ENCODE results near the gene CCDC88C.

The CCDC88C gene

DNA sequence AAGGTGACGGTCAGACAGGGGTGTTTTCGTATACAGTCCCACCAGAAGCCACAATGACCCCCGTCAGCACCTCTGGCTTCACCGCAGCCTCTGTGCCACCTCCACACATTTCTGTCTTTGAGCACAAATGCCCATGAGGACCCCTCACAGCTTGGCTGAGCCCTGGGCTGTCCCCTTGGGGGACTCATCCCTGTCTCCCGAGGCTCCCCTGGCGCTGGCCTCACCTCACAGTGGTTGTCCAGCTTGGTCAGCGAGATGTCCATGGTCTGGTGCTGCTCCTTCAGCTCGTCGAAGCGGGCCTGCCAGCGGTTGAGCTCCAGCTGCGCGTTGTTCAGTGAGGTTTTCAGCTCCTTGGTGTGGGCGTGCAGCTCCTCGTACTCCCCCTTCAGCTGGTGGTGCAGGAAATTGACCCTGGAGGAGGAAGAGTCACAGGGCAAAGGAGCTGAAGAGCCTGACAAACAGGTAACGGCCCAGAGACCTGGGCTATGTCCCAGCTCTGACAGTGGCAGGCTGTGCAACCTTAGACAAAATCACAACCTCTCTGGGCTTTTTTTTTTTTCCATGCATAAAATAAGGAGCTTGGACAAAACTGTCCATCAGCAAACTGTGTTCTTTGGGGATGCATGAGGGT lies 120.4 kb downstream of the CCDC88C start:
- TF ChIP-seq, protein P1, sequence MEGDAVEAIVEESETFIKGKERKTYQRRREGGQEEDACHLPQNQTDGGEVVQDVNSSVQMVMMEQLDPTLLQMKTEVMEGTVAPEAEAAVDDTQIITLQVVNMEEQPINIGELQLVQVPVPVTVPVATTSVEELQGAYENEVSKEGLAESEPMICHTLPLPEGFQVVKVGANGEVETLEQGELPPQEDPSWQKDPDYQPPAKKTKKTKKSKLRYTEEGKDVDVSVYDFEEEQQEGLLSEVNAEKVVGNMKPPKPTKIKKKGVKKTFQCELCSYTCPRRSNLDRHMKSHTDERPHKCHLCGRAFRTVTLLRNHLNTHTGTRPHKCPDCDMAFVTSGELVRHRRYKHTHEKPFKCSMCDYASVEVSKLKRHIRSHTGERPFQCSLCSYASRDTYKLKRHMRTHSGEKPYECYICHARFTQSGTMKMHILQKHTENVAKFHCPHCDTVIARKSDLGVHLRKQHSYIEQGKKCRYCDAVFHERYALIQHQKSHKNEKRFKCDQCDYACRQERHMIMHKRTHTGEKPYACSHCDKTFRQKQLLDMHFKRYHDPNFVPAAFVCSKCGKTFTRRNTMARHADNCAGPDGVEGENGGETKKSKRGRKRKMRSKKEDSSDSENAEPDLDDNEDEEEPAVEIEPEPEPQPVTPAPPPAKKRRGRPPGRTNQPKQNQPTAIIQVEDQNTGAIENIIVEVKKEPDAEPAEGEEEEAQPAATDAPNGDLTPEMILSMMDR (IDR thresholded peaks at IDR 0.05; ENCODE audit: poor library complexity, severe bottlenecking), result no peak
- DNase-seq (ENCODE audit: low spot score) (no peak), ATAC-seq (ENCODE audit: low read depth) (no peak)
- H3K36me3 ChIP-seq (ENCODE audit: low read depth), result peaks cover 74% of the 10 kb centered on the region
- no peaks in the 10 kb centered on the region for H3K4me1 ChIP-seq (ENCODE audit: insufficient read depth, poor library complexity, severe bottlenecking)
- H3K4me3 ChIP-seq (ENCODE audit: severe bottlenecking), result no peak overlapping the region
- H3K9me3 ChIP-seq (ENCODE audit: severe bottlenecking), result no peaks in the 10 kb centered on the region
- no peak overlapping the region for H3K27ac ChIP-seq (ENCODE audit: poor library complexity, severe bottlenecking)
- H3K27me3 ChIP-seq (ENCODE audit: insufficient read depth, poor library complexity, severe bottlenecking), result no peaks in the 10 kb centered on the region

DNA sequence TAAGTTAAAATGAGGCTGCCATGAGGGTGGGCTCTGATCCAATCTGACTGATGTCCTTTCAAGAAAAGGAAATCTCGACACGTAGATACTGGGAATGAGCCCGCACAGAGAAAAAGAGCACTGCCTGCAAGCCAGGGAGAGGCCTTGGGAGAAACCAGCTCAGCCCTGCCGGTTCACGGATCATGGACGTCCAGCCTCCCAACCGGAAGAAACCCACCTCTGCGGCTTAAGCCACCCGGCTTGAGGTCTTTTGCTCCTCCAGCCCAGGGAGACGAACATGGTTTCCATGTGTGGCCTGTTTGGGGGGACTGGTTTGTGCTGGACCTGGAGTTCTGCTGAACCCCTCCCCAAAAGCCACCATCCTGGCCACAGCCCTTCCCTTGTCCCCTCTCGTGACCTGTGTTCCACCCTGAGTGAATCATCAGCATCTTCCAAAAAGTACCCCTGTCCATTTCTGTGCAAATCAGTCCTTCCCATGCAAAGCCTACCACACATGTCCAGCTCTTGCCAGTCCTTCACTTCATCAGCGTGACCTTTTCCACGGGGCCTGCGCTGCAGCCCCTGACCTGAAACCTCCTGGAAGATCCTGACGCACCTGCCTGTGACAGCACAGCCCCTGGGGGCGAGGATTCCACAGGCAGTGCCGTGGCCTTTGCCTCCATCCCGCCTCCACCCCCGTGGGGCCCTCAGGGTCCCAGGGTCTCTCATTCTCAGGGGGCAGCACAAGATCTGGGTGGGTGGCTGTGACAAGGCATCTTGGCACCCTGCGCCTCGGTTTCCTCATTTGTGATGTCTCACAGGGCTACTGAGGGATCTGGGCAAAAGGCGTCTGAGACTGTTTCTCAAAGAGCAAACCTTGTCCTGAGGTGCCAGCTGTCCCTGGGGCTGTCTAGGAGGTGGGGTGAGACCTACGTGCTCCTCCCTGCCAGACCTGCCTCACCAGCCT lies 121.5 kb downstream of the CCDC88C start:
- H3K4me1 ChIP-seq (ENCODE audit: insufficient read depth, poor library complexity, severe bottlenecking), result no peaks in the 10 kb centered on the region
- H3K9me3 ChIP-seq (ENCODE audit: severe bottlenecking), result no peaks in the 10 kb centered on the region
- ATAC-seq (ENCODE audit: low read depth), result no peak
- no peak overlapping the region for H3K4me3 ChIP-seq (ENCODE audit: severe bottlenecking)
- no peak for DNase-seq (ENCODE audit: low spot score)
- TF ChIP-seq, protein P1 (IDR thresholded peaks at IDR 0.05; ENCODE audit: poor library complexity, severe bottlenecking), result no peak
- no peak overlapping the region for H3K27ac ChIP-seq (ENCODE audit: poor library complexity, severe bottlenecking)
- H3K27me3 ChIP-seq (ENCODE audit: insufficient read depth, poor library complexity, severe bottlenecking), result no peaks in the 10 kb centered on the region
- H3K36me3 ChIP-seq (ENCODE audit: low read depth), result peaks cover 70% of the 10 kb centered on the region

DNA sequence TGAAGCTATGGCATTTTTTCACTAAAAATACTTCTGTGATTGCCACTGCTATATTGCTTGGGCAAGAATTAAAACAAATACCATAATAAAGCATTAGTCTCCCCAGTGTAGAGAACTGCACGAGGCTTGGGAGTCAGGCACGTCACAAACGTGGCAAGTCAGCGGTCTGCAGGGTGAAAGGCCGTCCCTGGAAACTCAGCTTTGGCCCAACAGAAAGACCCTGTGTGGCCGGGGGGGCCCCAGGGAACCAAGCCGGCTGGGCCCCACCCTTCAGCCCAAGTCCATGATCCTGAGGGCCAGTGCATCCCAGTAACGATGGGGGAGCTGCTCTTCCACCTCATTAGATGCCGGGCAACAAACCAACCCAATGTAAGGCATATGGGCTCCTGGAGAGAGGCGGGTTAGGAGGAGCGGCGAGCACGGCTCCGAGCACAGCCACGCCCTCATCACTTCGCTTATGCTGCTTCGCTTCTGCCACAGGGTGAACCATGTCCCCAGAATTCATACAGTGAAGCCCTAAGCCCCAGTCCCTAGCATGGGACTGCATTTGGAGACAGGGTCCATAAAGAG lies 122.3 kb downstream of the CCDC88C start:
- no peaks in the 10 kb centered on the region for H3K9me3 ChIP-seq (ENCODE audit: severe bottlenecking)
- H3K27ac ChIP-seq (ENCODE audit: poor library complexity, severe bottlenecking), result no peak overlapping the region
- peaks cover 74% of the 10 kb centered on the region for H3K36me3 ChIP-seq (ENCODE audit: low read depth)
- no peaks in the 10 kb centered on the region for H3K27me3 ChIP-seq (ENCODE audit: insufficient read depth, poor library complexity, severe bottlenecking)
- no peak for DNase-seq (ENCODE audit: low spot score)
- TF ChIP-seq, protein P1 (IDR thresholded peaks at IDR 0.05; ENCODE audit: poor library complexity, severe bottlenecking), result no peak
- H3K4me1 ChIP-seq (ENCODE audit: insufficient read depth, poor library complexity, severe bottlenecking), result no peaks in the 10 kb centered on the region
- ATAC-seq (ENCODE audit: low read depth), result no peak
- no peak overlapping the region for H3K4me3 ChIP-seq (ENCODE audit: severe bottlenecking)

DNA sequence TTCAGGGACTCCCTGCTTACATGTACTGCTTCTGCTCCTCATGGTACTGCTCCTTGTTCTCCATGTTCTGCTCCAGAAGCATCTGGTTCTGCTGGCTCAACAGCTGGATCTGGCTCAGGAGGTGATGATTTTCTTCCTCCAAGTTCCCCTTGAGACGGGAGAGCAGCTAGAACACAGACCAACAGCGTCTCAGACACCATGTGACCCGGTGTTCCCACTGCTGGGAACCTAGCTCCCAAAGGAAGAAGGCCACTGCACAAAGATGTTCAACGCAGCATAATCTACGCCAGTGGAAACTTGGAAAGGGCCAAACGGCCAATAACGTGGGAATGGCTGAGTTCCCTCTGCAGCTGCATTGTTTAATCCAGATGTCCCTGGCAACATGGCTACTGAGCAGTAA lies 123.5 kb downstream of the CCDC88C start:
- no peak for ATAC-seq (ENCODE audit: low read depth)

More for the DNA sequence above, 123.5 kb downstream of the CCDC88C start:
- no peak overlapping the region for H3K27ac ChIP-seq (ENCODE audit: poor library complexity, severe bottlenecking)
- TF ChIP-seq, protein P1 (IDR thresholded peaks at IDR 0.05; ENCODE audit: poor library complexity, severe bottlenecking), result no peak
- H3K9me3 ChIP-seq (ENCODE audit: severe bottlenecking), result no peaks in the 10 kb centered on the region
- no peaks in the 10 kb centered on the region for H3K4me1 ChIP-seq (ENCODE audit: insufficient read depth, poor library complexity, severe bottlenecking)
- no peak overlapping the region for H3K4me3 ChIP-seq (ENCODE audit: severe bottlenecking)
- H3K27me3 ChIP-seq (ENCODE audit: insufficient read depth, poor library complexity, severe bottlenecking), result no peaks in the 10 kb centered on the region
- H3K36me3 ChIP-seq (ENCODE audit: low read depth), result peaks cover 65% of the 10 kb centered on the region
- no peak for DNase-seq (ENCODE audit: low spot score)

Data from RWPE2 (cell line).